Neutrophil (primary cell): ENCODE data around the gene KIFC3.

Source experiments
- H3K27ac ChIP-seq: fragments of 200-600 bp; sonication (generic); 2 replicates; pipeline ENCODE4 v1.5.1; 2016; ENCODE audit warnings: mild to moderate bottlenecking, moderate library complexity
- H3K27me3 ChIP-seq: fragments of 200-600 bp; sonication (generic); 2 replicates; pipeline ENCODE4 v1.6.0; 2016; ENCODE audit warnings: mild to moderate bottlenecking
- H3K36me3 ChIP-seq: fragments of 200-600 bp; sonication (generic); 2 replicates; pipeline ENCODE4 v1.5.1; 2017
- H3K4me1 ChIP-seq, 2 experiments: fragments of 200-600 bp in 1 of 2; sonication (generic) in 1 of 2; 1 replicate in 1 of 2; 2 replicates in 1 of 2; pipeline versions ENCODE4 v1.5.1 to v1.6.1; 2013 to 2016; ENCODE audit warnings: low read depth in 1 of 2, low read length in 1 of 2, mild to moderate bottlenecking in 1 of 2, moderate library complexity in 1 of 2; ENCODE audit not compliant: control insufficient read depth in 1 of 2, insufficient read depth in 1 of 2
- H3K4me3 ChIP-seq, 2 experiments: fragments of 200-600 bp in 1 of 2; sonication (generic) in 1 of 2; 1 replicate in 1 of 2; 2 replicates in 1 of 2; pipeline ENCODE4 v1.5.1; 2013 to 2016; ENCODE audit warnings: low read depth in 1 of 2, low read length in 1 of 2, mild to moderate bottlenecking in 1 of 2, moderate library complexity in 1 of 2
- H3K9me3 ChIP-seq: fragments of 200-600 bp; sonication (generic); 2 replicates; pipeline ENCODE4 v1.5.1; 2016
- CTCF ChIP-seq: fragments of 200-600 bp; sonication (generic); IDR thresholded peaks from 2 replicates; pipeline ENCODE4 v1.5.1; 2016; ENCODE audit warnings: antibody characterized with exemption

KIFC3 gene

GRCh38 chr16:57834936-57835335 lies 32.6 kb upstream of the KIFC3 start:
- H3K9me3 ChIP-seq = no peaks in the 10 kb centered on the region
- no peak for TF ChIP-seq CTCF
- H3K4me3 ChIP-seq = no peak overlapping the region
- no peaks in the 10 kb centered on the region for H3K4me1 ChIP-seq
- H3K27me3 ChIP-seq = no peaks in the 10 kb centered on the region
- no peak overlapping the region for H3K27ac ChIP-seq
- no peaks in the 10 kb centered on the region for H3K36me3 ChIP-seq

GRCh38 chr16:57830890-57831484 lies 28.7 kb upstream of the KIFC3 start:
- Histone ChIP-seq H3K9me3 (no peaks in the 10 kb centered on the region), H3K27ac (no peak overlapping the region), H3K4me1 (no peaks in the 10 kb centered on the region)

GRCh38 chr16:57829969-57830360 lies 27.7 kb upstream of the KIFC3 start:
- no peaks in the 10 kb centered on the region for H3K4me1 ChIP-seq
- no peak overlapping the region for H3K27ac ChIP-seq
- H3K36me3 ChIP-seq = no peaks in the 10 kb centered on the region
- H3K9me3 ChIP-seq = no peaks in the 10 kb centered on the region
- peaks cover 4% of the 10 kb centered on the region for H3K27me3 ChIP-seq
- no peak overlapping the region for H3K4me3 ChIP-seq
- no peak for TF ChIP-seq CTCF

More at GRCh38 chr16:57830890-57831484, 28.7 kb upstream of the KIFC3 start:
- no peaks in the 10 kb centered on the region for H3K36me3 ChIP-seq
- H3K27me3 ChIP-seq = peaks cover under 1% of the 10 kb centered on the region
- no peak for TF ChIP-seq CTCF
- no peak overlapping the region for H3K4me3 ChIP-seq

GRCh38 chr16:57828272-57829161 lies 26.2 kb upstream of the KIFC3 start:
- peaks cover 4% of the 10 kb centered on the region for H3K27me3 ChIP-seq
- no peaks in the 10 kb centered on the region for H3K4me1 ChIP-seq
- H3K9me3 ChIP-seq = no peaks in the 10 kb centered on the region
- no peak overlapping the region for H3K4me3 ChIP-seq
- no peak for TF ChIP-seq CTCF
- H3K36me3 ChIP-seq = no peaks in the 10 kb centered on the region
- no peak overlapping the region for H3K27ac ChIP-seq

GRCh38 chr16:57826706-57827625 lies 24.7 kb upstream of the KIFC3 start:
- no peak for TF ChIP-seq CTCF
- Histone ChIP-seq H3K4me1 (no peaks in the 10 kb centered on the region), H3K36me3 (no peaks in the 10 kb centered on the region), H3K9me3 (no peaks in the 10 kb centered on the region), H3K27me3 (peaks cover 4% of the 10 kb centered on the region), H3K4me3 (no peak overlapping the region), H3K27ac (no peak overlapping the region)
